Hepatocyte (in vitro differentiated cells): ENCODE results near the gene GRB14. TPM values are rescaled to one million over a fixed set of nuclear protein-coding genes. Genes with fewer than 3 reads are reported as not detected.

Experiments
- DNase-seq: peaks from one replicate; pipeline ENCODE4 v3.0.0-alpha.2; 2016; ENCODE audit warnings: low spot score
- H2AFZ ChIP-seq: fragments of 200-600 bp; sonication (generic); 2 replicates; pipeline ENCODE4 v1.6.0; 2016; ENCODE audit warnings: antibody characterized with exemption, mild to moderate bottlenecking
- H3K27ac ChIP-seq: fragments of 200-600 bp; sonication (generic); 2 replicates; pipeline ENCODE4 v1.5.1; 2016; ENCODE audit warnings: mild to moderate bottlenecking
- H3K27me3 ChIP-seq: fragments of 200-600 bp; sonication (generic); 2 replicates; pipeline ENCODE4 v1.6.1; 2016
- H3K36me3 ChIP-seq: fragments of 200-600 bp; sonication (generic); replicated peaks from 2 replicates; pipeline ENCODE4 v1.5.1; 2016; ENCODE audit warnings: low read depth; ENCODE audit not compliant: insufficient read depth
- H3K4me1 ChIP-seq: fragments of 200-600 bp; sonication (generic); 2 replicates; pipeline ENCODE4 v1.5.1; 2016; ENCODE audit warnings: mild to moderate bottlenecking, moderate library complexity; ENCODE audit not compliant: insufficient read depth
- H3K4me2 ChIP-seq: fragments of 200-600 bp; sonication (generic); 2 replicates; pipeline ENCODE4 v1.6.0; 2016
- H3K4me3 ChIP-seq: fragments of 200-600 bp; sonication (generic); 2 replicates; pipeline ENCODE4 v1.5.1; 2016; ENCODE audit warnings: mild to moderate bottlenecking
- H3K79me2 ChIP-seq: fragments of 200-600 bp; sonication (generic); 2 replicates; pipeline ENCODE4 v1.6.0; 2017; ENCODE audit warnings: mild to moderate bottlenecking
- H3K9me2 ChIP-seq: fragments of 200-600 bp; sonication (generic); replicated peaks from 2 replicates; pipeline ENCODE4 v1.6.0; 2017; ENCODE audit warnings: mild to moderate bottlenecking; ENCODE audit not compliant: insufficient read depth
- H3K9me3 ChIP-seq: fragments of 200-600 bp; sonication (generic); 2 replicates; pipeline ENCODE4 v1.5.1; 2016; ENCODE audit warnings: low read depth, mild to moderate bottlenecking
- H4K20me1 ChIP-seq: fragments of 200-600 bp; sonication (generic); 2 replicates; pipeline ENCODE4 v1.6.0; 2016; ENCODE audit warnings: mild to moderate bottlenecking; ENCODE audit not compliant: insufficient read depth, poor library complexity, severe bottlenecking
- EZH2 ChIP-seq: fragments of 200-600 bp; sonication (generic); IDR thresholded peaks from 2 replicates; pipeline ENCODE4 v1.6.1; 2016; ENCODE audit warnings: antibody characterized with exemption, mild to moderate bottlenecking, borderline replicate concordance
- EZH2phosphoT487 ChIP-seq: fragments of 200-600 bp; sonication (generic); IDR thresholded peaks from one replicate; pipeline ENCODE4 v1.6.1; 2018; ENCODE audit warnings: antibody characterized with exemption, mild to moderate bottlenecking, low read depth, moderate library complexity; ENCODE audit not compliant: unreplicated experiment, severe bottlenecking
- WGBS: methylation state at CpG from one replicate; pipeline ENCODE4 v1.1.6; 2016; ENCODE audit warnings: low lambda C conversion rate; ENCODE audit errors: missing lambda C conversion rate; 5-methylcytosine and 5-hydroxymethylcytosine counted together
- polyA plus RNA-seq: library from polyadenylated mRNA; unstranded; fragments of >200 nt; fragmentation: Nextera tagmentation; extraction: Ambion mirVana; gene quantifications from 2 replicates; pipeline ENCODE4 v1.2.1, GENCODE V29; 2016
- total RNA-seq: library from RNA; depleted of rRNA; stranded (reverse); fragments of >200 nt; gene quantifications from 2 replicates; pipeline ENCODE4 v1.2.3, GENCODE V29; 2014
- TF ChIP-seq, protein P1 (sequence below): fragments of 200-600 bp; sonication (generic); IDR thresholded peaks from 2 replicates; pipeline ENCODE4 v1.5.1; 2016; ENCODE audit warnings: antibody characterized with exemption, mild to moderate bottlenecking; ENCODE audit not compliant: poor library complexity

Gene GRB14
- total and polyA plus RNA-seq, 2 experiments from 2014 or later = 4.2 to 4.5 TPM

DNA sequence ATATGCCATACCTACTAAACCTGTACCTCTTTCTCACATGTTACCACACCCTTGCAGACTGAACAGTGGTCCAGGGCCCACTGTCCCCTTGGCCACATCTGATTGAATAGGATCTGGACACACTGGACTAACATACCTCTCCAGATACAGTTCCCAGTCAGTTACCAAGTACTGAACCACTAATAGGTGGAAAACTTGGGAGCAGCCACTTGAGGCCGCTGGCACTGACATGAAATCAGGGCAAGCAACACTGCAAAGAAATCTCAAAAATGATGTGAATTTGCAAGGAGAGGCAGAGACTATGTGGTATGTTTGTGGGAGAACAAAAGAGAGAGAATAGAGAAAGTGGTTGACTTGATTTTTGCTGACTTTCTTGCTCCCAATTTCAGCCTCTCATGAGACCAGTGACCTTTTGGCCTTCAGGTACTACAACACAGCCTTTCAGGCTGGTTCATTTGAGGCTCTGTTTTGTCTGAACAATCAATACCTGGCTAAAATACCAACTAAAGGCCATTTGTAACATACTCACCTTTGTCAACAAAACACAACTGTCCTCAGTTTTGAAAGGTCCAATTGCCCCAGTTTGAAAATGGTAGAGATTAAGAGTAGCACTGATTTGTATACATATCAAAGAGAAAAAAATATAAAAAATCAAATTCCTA lies 7.8 kb downstream of the GRB14 start:
- no peaks in the 10 kb centered on the region for H3K79me2 ChIP-seq
- H3K4me3 ChIP-seq = no peak overlapping the region
- no peak overlapping the region for H3K4me2 ChIP-seq
- H3K9me2 ChIP-seq = no peaks in the 10 kb centered on the region
- DNase-seq = no peak
- TF ChIP-seq EZH2phosphoT487 = no peak
- no peak for TF ChIP-seq EZH2
- TF ChIP-seq, protein P1, sequence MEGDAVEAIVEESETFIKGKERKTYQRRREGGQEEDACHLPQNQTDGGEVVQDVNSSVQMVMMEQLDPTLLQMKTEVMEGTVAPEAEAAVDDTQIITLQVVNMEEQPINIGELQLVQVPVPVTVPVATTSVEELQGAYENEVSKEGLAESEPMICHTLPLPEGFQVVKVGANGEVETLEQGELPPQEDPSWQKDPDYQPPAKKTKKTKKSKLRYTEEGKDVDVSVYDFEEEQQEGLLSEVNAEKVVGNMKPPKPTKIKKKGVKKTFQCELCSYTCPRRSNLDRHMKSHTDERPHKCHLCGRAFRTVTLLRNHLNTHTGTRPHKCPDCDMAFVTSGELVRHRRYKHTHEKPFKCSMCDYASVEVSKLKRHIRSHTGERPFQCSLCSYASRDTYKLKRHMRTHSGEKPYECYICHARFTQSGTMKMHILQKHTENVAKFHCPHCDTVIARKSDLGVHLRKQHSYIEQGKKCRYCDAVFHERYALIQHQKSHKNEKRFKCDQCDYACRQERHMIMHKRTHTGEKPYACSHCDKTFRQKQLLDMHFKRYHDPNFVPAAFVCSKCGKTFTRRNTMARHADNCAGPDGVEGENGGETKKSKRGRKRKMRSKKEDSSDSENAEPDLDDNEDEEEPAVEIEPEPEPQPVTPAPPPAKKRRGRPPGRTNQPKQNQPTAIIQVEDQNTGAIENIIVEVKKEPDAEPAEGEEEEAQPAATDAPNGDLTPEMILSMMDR = no peak
- no peaks in the 10 kb centered on the region for H3K27me3 ChIP-seq
- WGBS = 88% methylated on average over 1 of the region's 1 CpG
- no peak overlapping the region for H3K27ac ChIP-seq
- no peaks in the 10 kb centered on the region for H3K4me1 ChIP-seq
- no peak overlapping the region for H2AFZ ChIP-seq
- no peaks in the 10 kb centered on the region for H4K20me1 ChIP-seq
- H3K36me3 ChIP-seq = no peaks in the 10 kb centered on the region
- no peaks in the 10 kb centered on the region for H3K9me3 ChIP-seq

DNA sequence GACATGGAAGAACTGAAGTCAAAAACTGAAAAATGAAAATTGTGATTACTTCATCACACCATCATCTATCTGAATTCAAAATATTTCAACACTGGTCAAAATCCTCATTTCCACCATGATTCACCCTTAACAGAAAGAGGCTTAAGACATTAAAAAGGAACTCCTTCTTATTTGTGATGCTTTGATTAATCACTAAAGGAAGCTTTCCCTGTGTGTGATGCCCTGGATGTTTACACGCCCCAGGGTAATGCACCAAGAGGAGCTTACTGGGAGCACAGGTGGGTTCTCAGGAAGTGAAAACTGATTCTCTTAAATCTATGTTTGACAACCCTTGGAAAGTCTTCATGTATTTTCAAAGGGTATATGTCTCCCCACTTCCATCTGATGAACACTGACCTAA lies 11.5 kb downstream of the GRB14 start:
- no peaks in the 10 kb centered on the region for H3K27me3 ChIP-seq
- no peaks in the 10 kb centered on the region for H4K20me1 ChIP-seq
- H3K36me3 ChIP-seq = no peaks in the 10 kb centered on the region
- H3K4me3 ChIP-seq = no peak overlapping the region
- H3K9me3 ChIP-seq = no peaks in the 10 kb centered on the region
- no peaks in the 10 kb centered on the region for H3K4me1 ChIP-seq
- WGBS = 91% methylated on average over 1 of the region's 1 CpG
- no peak for DNase-seq
- H3K4me2 ChIP-seq = no peak overlapping the region
- H3K27ac ChIP-seq = no peak overlapping the region
- TF ChIP-seq EZH2 (no peak), EZH2phosphoT487 (no peak)
- TF ChIP-seq, protein P1 = no peak
- no peaks in the 10 kb centered on the region for H3K79me2 ChIP-seq
- H2AFZ ChIP-seq = no peak overlapping the region
- H3K9me2 ChIP-seq = no peaks in the 10 kb centered on the region

DNA sequence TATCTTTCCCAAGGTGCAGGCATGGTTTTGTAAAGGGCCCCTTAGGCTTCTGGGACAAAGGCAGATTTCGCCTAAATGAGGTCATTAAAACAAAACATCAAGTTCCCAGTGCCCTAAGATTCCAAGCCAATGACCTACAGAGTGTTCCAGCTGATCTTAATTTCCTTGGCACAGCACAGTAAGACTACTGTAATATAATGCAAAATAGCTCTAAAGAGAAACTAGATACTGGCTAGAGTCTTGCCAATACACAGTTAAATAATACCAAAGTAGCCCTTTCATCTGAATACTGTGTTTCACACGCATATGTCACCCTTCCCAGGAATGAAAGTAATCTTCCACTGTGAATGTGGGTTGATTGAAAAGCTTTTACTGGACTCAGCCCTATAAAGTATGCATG lies 14.7 kb downstream of the GRB14 start:
- Histone ChIP-seq H3K27me3 (no peaks in the 10 kb centered on the region), H3K9me2 (no peaks in the 10 kb centered on the region), H3K79me2 (no peaks in the 10 kb centered on the region), H3K36me3 (no peaks in the 10 kb centered on the region), H4K20me1 (no peaks in the 10 kb centered on the region), H3K4me3 (no peak overlapping the region), H3K27ac (no peak overlapping the region), H2AFZ (no peak overlapping the region), H3K4me2 (no peak overlapping the region), H3K4me1 (no peaks in the 10 kb centered on the region), H3K9me3 (no peaks in the 10 kb centered on the region)
- TF ChIP-seq, protein P1 = no peak
- no peak for TF ChIP-seq EZH2
- TF ChIP-seq EZH2phosphoT487 = no peak
- WGBS = 66% methylated on average over 2 of the region's 2 CpGs
- DNase-seq = no peak
